CD4-positive, alpha-beta T cell treated with Interleukin-10 for 1 hour (primary cell): ENCODE results near the gene PRSS33.

ENCODE experiments used
- DNase-seq: peaks from one replicate; pipeline ENCODE4 v3.0.0-alpha.2; 2020

Gene PRSS33

DNA sequence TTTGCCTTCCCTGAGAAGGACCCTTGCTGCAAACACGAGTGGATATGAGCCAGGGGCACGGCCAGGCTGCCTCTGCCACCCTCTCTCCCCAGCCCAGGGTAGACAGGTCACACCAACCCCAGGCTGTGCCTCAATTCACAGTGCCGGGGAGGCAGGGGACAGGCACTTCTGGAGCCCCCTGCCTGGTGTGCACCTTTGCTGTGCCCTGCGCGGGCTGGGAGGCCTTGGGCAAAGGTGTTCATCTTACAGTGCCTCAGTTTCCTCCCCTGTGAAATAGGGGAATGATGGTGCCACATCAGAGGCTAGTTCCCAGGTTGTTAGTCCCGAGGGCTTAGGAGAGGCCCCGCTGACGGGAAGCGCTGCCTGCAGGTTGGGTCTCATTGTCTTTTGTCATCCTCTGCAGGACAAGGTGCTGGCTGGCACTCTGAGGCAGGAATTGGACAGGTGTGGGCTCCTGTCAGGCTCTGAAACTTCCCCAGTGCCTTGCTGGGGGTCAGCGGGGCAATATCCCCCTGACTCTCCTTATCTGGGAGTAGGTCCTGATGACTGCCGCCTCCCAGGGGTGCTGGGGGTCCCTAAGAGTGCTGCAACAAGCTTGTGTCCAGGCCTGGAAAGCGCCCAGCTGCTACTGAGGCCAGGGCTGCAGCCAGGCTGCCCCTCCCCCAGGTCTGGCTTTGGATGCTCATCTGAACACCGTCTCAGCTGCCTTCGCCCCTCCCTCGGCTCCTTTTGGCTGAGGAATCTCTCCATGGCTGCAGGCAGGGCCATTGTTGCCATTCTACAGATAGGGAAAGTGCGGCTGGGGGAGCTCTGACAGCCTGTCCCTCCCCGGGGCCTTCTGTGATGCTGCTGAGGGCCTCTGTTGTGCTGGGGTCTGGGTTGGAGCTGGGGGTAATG, 32.8 kb upstream of the PRSS33 start:
- no peak for DNase-seq

DNA sequence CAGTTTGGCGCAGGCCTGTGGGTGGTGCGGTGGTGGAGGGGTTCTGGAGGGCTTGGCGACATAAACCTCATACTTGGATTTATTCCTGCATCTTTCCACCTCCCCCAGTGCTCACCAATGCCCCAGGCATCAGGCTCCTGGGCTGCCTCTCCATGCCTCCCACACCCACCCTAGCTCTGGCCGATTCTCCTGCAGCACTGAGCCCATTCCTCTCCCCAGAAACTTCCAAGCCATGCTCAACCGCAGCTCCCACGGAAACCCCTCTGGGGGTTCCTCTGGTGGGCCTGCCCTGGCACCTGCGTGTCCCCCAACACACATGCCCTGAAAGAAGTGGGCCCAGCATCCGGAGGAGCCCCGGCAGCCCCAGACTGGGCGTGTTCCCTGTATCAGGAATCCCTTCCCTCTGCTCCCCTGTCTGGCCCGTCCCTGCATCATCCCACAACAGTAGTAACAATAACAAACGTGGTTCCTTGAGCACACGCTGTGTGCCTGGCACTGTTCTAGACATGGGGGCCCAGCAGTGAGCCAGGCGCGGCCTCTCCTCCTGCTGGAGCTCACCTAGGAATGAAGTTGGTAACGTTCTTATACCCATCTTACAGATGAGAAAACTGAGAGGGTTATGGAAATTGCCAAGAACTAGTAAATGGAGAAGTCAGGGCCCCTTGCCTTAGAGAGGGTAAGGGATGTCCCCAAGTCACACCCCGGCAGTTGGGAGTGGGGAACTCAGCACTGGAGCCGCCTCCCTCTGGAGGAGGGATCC, 32.0 kb upstream of the PRSS33 start:
- DNase-seq: no peak

DNA sequence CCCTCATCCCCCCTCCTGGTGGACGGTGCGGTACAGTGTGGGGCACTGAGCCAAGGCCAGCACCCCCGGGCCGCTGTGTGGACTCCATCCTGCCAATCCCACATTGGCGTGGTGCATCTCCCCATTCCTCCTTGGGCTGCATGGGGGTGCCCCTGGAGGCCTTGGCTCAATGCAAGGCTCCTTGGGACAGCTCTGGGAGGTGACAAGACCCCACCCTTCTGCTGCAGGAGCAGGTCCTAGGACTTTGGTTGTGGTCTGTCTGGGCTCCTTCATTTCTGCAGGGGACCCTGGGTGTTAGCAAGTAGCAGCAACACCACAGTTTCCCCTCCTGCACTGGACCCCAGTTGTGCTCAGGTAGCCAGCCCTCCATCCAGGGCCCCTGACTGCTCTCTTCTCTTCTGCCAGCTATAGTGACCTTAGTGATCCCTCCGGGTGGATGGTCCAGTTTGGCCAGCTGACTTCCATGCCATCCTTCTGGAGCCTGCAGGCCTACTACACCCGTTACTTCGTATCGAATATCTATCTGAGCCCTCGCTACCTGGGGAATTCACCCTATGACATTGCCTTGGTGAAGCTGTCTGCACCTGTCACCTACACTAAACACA, 31.0 kb upstream of the PRSS33 start:
- DNase-seq: no peak

DNA sequence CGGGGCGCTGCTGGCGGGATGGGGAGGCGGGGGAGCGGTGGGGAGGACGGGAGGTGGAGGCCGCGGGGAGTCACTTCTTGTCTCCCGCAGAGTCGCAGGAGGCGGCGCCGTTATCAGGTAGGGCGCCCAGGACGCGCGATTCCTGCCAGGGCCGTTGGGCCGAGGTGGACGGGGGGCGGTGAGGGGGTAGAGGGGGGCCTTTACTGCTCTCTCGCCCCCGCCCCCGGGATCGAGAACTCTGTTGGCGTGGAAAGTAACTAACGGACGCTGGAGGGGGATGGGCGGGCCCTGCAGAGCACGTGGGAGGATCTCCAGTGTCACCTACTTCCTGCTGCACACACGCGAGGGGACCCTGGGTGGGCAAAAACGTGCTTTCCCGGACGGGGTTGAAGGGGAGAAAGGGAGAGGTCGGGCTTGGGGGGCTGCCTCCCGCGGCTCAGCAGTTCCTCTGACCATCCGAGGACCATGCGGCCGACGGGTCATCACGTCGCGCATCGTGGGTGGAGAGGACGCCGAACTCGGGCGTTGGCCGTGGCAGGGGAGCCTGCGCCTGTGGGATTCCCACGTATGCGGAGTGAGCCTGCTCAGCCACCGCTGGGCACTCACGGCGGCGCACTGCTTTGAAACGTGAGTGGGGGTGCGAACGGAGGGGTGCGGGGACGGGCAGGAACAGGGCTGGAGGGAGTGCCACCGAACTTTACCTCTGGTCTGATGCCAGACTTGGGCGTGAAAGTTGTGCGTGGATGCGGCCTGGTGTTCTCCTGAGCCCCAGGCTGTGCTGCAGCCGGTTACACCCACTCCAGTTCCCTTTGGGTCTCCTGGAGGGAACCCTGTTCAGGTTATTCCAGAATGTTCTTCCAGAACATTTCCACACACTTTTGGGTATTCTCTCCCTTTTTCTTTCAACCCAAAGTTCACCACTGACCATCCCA, 30.2 kb upstream of the PRSS33 start:
- no peak for DNase-seq

DNA sequence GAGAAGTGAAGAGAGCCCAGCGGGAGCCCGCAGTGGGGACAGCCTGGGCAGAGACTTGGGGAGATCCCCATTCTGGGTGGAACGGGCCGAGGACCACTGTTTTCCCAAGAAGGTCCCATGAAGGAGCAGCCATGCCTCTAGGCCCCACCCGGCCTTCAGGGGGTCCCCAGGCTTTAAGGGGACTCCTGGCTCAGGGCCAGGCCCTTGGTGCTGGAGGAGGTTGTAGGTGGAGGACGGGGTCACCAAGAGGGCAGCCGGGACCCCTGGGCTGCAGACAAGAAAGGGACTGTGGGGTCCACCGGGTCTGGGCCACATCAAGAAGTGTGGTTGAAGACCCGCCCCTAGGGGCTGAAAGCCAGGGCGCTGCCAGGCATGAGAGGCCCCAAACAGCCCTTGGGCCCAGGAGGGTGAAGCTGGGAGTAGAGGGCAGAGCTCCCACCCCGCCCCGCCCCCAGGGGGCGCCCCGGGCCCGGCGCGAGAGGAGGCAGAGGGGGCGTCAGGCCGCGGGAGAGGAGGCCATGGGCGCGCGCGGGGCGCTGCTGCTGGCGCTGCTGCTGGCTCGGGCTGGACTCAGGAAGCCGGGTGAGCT, 29.5 kb upstream of the PRSS33 start, which contains the start of gene PRSS21:
Gene PRSS21, plus strand, starts transcription at position 487 of the 589 bp plus-strand sequence. Its CDS starts 32 bp downstream, at position 519.
- peak; percentile 48 for DNase-seq

- DNase-seq: no peak
Measured at GRCh38 chr16:2815299-2815771, 28.0 kb upstream of the PRSS33 start.

- no peak for DNase-seq
Measured at GRCh38 chr16:2814551-2815298, 27.4 kb upstream of the PRSS33 start.

DNA sequence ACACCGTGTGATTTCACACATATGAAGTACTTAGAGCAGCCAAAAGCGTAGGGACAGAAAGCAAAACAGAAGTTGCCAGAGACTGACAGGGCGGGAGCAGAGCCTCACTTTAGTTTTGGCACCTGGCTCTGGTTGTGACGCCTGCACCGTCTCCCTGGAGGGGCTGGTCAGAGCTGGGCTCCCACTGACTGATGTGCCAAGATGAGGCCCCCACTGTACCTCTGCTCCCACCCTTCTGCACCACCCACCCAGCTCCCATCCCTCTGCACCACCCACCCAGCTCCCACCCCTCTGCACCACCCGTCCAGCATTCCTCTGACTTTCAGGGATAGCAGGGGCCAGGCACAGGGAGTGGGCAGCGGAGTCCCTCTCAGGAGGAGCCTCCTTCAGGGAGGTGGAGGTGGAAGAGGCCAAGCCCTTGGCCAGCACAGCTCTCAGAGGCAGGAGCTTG, 26.4 kb upstream of the PRSS33 start:
- DNase-seq: no peak

DNA sequence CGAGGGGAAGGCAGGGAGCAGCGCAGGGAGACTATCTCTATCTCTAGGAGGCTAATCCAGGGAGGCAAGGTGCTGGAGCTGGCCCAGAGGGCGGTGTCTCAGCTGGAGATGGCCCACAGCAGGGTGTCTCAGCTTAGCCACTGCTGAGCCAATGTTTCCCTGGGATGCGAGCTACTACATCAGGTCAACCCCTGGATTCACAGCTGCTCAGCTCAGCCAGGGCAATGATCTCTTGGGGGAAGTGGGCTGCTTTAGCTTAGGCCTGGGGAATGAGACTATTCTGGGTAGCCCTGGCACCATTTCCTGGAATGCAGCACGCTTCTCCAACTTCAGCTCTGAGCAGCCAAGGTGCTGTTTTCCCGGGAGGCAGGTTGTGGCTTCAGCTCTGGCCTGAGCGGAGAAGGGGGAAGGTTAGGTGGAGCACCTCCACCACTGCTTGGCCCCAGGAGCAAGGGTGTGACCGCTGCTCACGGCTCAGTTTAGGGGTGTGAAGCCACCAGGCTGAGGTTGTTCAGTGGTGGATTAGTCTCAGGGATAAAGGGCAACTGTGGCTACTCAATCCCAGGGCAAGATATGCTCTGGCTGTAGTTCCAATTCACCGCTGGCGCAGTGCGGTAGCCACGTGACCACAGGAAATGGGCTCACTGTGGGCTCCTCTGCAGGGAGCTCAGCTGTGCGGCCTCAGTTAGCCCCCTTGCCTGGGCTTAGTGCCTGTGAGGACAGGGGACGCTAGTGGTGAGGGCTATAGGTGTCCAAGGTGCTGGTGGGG, 24.5 kb upstream of the PRSS33 start:
- DNase-seq: no peak

GRCh38 chr16:2810651-2811050, 23.3 kb upstream of the PRSS33 start:
- DNase-seq: no peak

DNA sequence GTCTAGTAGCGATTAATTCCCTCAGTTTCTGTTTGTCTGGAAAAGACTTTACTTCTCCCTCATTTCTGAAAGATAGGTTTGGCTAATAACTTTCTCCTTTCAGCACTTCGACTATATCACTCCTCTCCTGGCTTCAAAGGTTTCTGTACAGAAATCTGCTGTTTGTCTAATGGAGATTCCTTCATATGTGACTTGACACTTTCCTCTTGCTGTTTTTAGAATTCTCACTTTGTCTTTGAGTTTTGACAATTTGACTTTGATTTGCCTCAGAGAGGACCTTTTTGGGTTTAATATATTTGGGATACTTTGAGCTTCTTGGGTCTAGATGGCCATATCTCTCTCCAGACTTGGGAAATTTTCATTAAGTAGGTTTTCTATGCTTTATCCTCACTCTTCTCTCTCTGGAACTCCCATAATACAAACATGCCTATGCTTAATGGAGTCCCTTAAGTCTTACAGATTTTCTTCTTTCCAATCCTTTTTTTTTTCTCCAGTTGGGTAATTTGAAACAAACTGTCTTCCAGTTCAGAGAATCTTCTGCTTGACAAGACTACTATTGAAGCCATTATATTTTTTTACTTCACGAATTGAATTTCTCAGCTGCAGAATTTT, 21.9 kb upstream of the PRSS33 start:
- no peak for DNase-seq

DNA sequence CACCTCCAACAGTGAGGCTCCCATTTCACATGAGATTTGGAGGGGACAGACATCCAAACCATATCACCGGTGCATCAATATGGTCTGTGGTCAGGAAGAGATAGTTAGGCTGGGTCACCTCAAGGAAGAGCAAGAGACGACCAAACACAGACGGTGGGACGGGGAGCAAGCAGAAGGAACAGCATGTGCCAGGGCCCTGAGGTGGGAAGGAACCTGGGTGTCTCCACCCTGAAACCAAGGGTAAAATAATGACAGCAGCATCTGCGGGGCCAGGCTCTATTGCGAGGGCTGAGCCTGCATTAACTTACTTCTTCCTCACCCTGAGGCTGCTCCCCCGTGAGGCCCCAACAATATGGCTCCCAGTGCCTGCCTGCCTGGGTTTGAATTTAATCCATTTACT, 20.8 kb upstream of the PRSS33 start:
- no peak for DNase-seq

GRCh38 chr16:2806286-2806685, 18.9 kb upstream of the PRSS33 start:
- no peak for DNase-seq

GRCh38 chr16:2804728-2805127, 17.4 kb upstream of the PRSS33 start:
- no peak for DNase-seq

GRCh38 chr16:2803545-2804195, 16.3 kb upstream of the PRSS33 start:
- DNase-seq: no peak

GRCh38 chr16:2799859-2800226, 12.5 kb upstream of the PRSS33 start:
- DNase-seq: no peak

- no peak for DNase-seq
Measured at GRCh38 chr16:2799205-2799858, 12.0 kb upstream of the PRSS33 start.

GRCh38 chr16:2798723-2799204, 11.4 kb upstream of the PRSS33 start:
- DNase-seq: no peak
